Psoas muscle (tissue), 8 donors: ENCODE measurements around the gene KIF3C. TPM values are rescaled to one million over a fixed set of nuclear protein-coding genes. Genes with fewer than 3 reads are reported as not detected.
A peak's percentile ranks its signal among the peaks of the same experiment; 100 is the strongest.

Experiments used
- ATAC-seq, 4 donors: fragments of 200-7000 bp; cut with Tn5 transposase; one replicate each; pipeline ENCODE4 v1.9.1; 2020; ENCODE audit warnings: moderate library complexity in 3 of 4, mild to moderate bottlenecking in 2 of 4
- DNase-seq, 2 donors: peaks; one replicate each; pipeline ENCODE4 v3.0.0-alpha.2; 2020
- H3K27ac ChIP-seq: fragments of 200-600 bp; one replicate; pipeline ENCODE4 v1.8.0; 2022
- H3K27me3 ChIP-seq, 3 donors: fragments of 200-600 bp in 1 of 3; one replicate each; pipeline versions ENCODE4 v1.6.1 to v1.8.0; 2013 to 2022; ENCODE audit warnings: low read length in 2 of 3, mild to moderate bottlenecking in 2 of 3, moderate library complexity in 1 of 3; ENCODE audit not compliant: insufficient read depth in 3 of 3
- H3K36me3 ChIP-seq, 2 donors: fragments of 200-600 bp in 1 of 2; one replicate each; pipeline versions ENCODE4 v1.6.1 to v1.8.0; 2013 to 2022; ENCODE audit warnings: low read depth in 1 of 2, mild to moderate bottlenecking in 1 of 2, moderate library complexity in 1 of 2; ENCODE audit not compliant: insufficient read depth in 1 of 2
- H3K4me1 ChIP-seq: fragments of 200-600 bp; one replicate; pipeline ENCODE4 v1.8.0; 2022
- H3K4me3 ChIP-seq: fragments of 200-600 bp; one replicate; pipeline ENCODE4 v1.8.0; 2022; ENCODE audit warnings: mild to moderate bottlenecking
- H3K9me3 ChIP-seq: fragments of 200-600 bp; one replicate; pipeline ENCODE4 v1.8.0; 2022
- CTCF ChIP-seq: fragments of 200-600 bp; IDR thresholded peaks from one replicate; pipeline ENCODE4 v1.8.0; 2022; ENCODE audit warnings: antibody characterized with exemption
- WGBS, 3 donors: extraction: QIAGEN DNeasy Blood & Tissue Kit; methylation state at CpG; one replicate each; pipeline versions ENCODE4 v1.1.6 to v1.1.7; 2013; 5-methylcytosine and 5-hydroxymethylcytosine counted together
- intact Hi-C, 2 donors: fragments of 100-400 bp; cut with DNase I; formaldehyde crosslinking; loops; one replicate each; pipeline versions ENCODE4 v1.11.0 to v1.14.2; 2022
- polyA plus RNA-seq, 3 donors: library from polyadenylated mRNA; stranded (reverse); fragments of 200-250 nt; gene quantifications; one replicate each; pipeline ENCODE4 v1.2.3, GENCODE V29; 2013
- total RNA-seq, 4 donors: library from RNA; stranded (reverse); fragmentation: NEBNext Ultra II Directional in 2 of 4; extraction: Animal tissue kit (Norgen Biotek cat#: 25700) in 2 of 4; gene quantifications; one replicate each; pipeline versions ENCODE4 v1.2.1 to v1.2.4, GENCODE V29; 2021 to 2023
- donor health status: healthy with polysubstance abuse.
- donor health status: DM: no; HTN: no; CAD: no; lungs with moderate emphysema.
- donor health status: Bipolar disorder and iron deficiency.
- donor health status: healthy.
- donor health status: DM: yes; HTN: yes; CAD: no.
- donor health status: DM: no; HTN: no; CAD: no.
- donor health status: DM: no; HTN: no; CAD: no.
- donor health status: DM: yes; HTN: yes; CAD: no.

The KIF3C gene
- total and polyA plus RNA-seq, 7 donors = 0.82 to 3.3 (median 1.7) TPM

DNA sequence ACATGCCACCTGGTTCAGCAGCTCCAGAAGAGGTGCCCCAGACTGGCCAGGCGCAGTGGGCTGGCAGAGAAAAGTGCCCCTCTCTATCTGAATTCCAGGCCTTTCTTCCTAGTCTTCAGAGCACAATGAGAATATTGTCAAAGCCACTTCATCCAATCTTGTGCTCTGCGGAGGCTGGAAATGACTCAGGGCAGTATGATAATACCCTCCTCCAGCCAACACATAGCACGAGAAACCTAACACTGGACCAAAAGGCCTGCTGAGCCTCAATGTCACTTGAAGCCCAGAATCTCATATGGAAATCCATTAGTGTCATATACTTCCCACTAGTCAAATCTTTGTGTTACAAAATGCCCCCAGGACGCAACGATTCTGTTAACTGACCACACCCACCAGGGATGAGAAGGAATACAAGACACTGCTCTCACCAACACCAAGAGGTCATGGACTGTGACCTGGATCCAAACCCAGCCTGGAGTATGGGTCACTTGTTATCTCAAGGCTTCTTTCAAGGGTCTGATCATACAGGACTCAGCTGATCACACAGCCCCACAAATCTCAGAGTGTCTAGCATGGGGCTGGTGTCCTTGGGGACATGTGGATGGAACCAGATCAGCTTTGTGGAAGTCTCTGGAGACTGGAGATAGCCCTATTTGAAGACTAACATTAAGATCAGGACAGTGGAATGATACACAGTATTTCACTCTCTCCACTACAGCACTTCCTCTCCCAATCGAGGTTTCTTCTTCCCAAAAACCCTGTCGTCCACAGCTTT is 10.1 kb downstream of the KIF3C start:
- Histone ChIP-seq H3K4me3 (no peak overlapping the region), H3K27me3 (no peaks in the 10 kb centered on the region), H3K27ac (no peak overlapping the region), H3K4me1 (no peaks in the 10 kb centered on the region), H3K36me3 (no peaks in the 10 kb centered on the region), H3K9me3 (no peaks in the 10 kb centered on the region)
- DNase-seq (no peak), ATAC-seq (peak in 2 of 4 donors; percentile 47 to 54)
- TF ChIP-seq CTCF = no peak
- intact Hi-C loops = no loop called here
- WGBS, 3 donors = 72 to 80% (median 73%) methylated on average over 7 of the region's 7 CpGs

DNA sequence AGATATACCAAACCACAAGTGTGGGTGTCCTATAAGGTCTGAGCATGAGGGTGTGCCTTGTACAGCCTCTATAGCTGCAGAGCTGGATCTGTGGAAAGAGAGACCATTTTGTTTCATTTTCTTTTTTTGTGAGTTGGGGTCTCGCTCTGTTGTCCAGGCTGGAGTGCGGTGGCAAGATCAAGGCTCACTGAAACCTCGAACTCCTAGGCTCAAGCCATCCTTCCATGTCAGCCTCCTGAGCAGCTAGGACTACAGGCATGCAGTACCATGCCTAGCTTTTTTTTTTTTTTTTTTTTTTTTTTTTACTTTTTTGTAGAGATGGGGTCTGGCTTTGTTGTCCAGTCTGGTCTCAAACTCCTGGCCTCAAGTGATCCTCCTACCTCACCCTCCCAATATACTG is 10.7 kb downstream of the KIF3C start:
- 78 to 96% (median 87%) methylated on average over 3 of the region's 3 CpGs for WGBS, 3 donors
- DNase-seq (no peak), ATAC-seq (no peak)
- Histone ChIP-seq H3K27me3 (no peaks in the 10 kb centered on the region), H3K4me1 (no peaks in the 10 kb centered on the region), H3K27ac (no peak overlapping the region), H3K9me3 (no peaks in the 10 kb centered on the region), H3K36me3 (no peaks in the 10 kb centered on the region), H3K4me3 (no peak overlapping the region)
- no peak for TF ChIP-seq CTCF
- intact Hi-C loops = no loop called here

DNA sequence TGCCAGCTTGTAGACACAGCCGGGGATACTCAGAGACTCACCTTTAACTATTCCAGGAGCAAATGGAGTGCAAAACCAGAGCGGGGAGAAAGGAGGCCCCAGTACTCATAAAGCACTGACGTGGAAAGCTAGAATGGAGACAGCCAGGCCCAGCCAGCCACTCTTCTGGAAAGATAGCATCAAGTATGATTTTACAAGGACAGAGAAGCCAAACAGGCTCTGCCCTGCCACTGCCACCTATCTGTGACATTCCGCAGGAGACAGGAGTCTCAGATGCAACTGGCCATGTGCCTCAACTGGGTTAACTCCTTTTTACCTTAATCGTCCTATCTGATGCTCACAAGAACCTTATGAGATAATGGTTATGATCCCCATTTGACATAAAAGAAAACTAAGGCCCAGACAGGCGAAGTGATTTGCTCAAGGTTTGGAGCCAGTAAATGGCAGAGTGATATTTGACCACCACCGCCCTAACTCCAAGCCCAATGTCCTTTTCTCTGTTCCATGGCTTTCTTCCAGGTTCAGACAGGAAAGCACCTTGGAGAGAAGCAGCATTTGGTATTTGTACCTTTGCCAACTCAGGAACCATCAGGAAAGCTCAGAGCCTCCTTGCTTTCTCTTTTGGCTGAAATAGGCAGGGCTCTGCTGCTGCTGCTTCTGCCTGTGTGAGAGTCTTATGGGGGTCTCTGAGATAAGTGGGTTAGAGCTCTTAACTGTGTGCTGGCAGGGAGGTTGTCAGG is 15.6 kb downstream of the KIF3C start:
- Histone ChIP-seq H3K27me3 (no peaks in the 10 kb centered on the region), H3K27ac (no peak overlapping the region), H3K4me1 (no peaks in the 10 kb centered on the region), H3K4me3 (no peak overlapping the region), H3K9me3 (no peaks in the 10 kb centered on the region), H3K36me3 (no peaks in the 10 kb centered on the region)
- DNase-seq (no peak), ATAC-seq (peak in 1 of 4 donors; percentile 41)
- 78 to 86% (median 80%) methylated on average over 7 of the region's 7 CpGs for WGBS, 3 donors
- no peak for TF ChIP-seq CTCF
- intact Hi-C loops = no loop called here

DNA sequence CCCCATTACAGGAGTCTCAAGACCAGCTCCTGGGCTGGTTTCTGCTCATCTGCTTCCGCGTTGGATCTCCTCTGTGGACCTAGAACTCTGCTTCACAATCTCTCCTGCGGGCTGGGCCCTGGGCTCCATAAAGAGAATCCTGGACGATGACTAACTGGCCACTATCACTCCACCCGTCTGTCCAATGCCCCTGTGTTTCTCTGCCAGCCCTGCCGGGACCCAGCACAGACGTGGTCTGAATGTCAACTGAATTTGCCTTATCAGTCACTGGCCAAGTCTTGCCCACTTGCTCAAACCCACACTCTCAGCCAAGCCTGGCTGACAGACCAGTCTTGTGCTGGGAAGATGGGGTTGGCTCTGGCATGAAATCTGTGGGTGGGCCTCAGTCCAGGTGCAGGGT is 17.4 kb downstream of the KIF3C start:
- no peaks in the 10 kb centered on the region for H3K9me3 ChIP-seq
- no peaks in the 10 kb centered on the region for H3K36me3 ChIP-seq
- ATAC-seq (no peak), DNase-seq (no peak)
- H3K27ac ChIP-seq = no peak overlapping the region
- no peaks in the 10 kb centered on the region for H3K27me3 ChIP-seq
- WGBS, 3 donors = 73 to 81% (median 80%) methylated on average over 7 of the region's 7 CpGs
- no peak overlapping the region for H3K4me3 ChIP-seq
- no peaks in the 10 kb centered on the region for H3K4me1 ChIP-seq
- intact Hi-C loops = no loop called here
- no peak for TF ChIP-seq CTCF
